IgD-negative memory B cell (primary cell): ENCODE results near the gene CTIF. TPM values are rescaled to one million over a fixed set of nuclear protein-coding genes. Genes with fewer than 3 reads are reported as not detected.
A peak's percentile ranks its signal among the peaks of the same experiment; 100 is the strongest.

Experiments
- H3K27ac Mint-ChIP-seq, 3 donors: one replicate each; pipeline ENCODE4 v1.8.0; 2020 to 2022; ENCODE audit warnings: mild to moderate bottlenecking in 3 of 3, mixed read lengths in 3 of 3, moderate library complexity in 1 of 3
- H3K27me3 Mint-ChIP-seq: one replicate; pipeline ENCODE4 v1.8.0; 2021; ENCODE audit warnings: mixed read lengths
- H3K36me3 Mint-ChIP-seq: one replicate; pipeline ENCODE4 v1.8.0; 2020; ENCODE audit warnings: mild to moderate bottlenecking, mixed read lengths
- H3K4me1 Mint-ChIP-seq, 3 donors: one replicate each; pipeline ENCODE4 v1.8.0; 2020 to 2022; ENCODE audit warnings: mixed read lengths in 3 of 3, mild to moderate bottlenecking in 1 of 3
- H3K4me3 Mint-ChIP-seq, 4 donors: one replicate each; pipeline ENCODE4 v1.8.0; 2020 to 2022; ENCODE audit warnings: mild to moderate bottlenecking in 4 of 4, mixed read lengths in 4 of 4, moderate library complexity in 3 of 4
- H3K9me3 Mint-ChIP-seq, 3 donors: one replicate each; pipeline ENCODE4 v1.8.0; 2020 to 2021; ENCODE audit warnings: mixed read lengths in 3 of 3, mild to moderate bottlenecking in 1 of 3
- polyA plus RNA-seq: library from polyadenylated mRNA; unstranded; fragments of 300-500 nt; fragmentation: Illumina TruSeq; gene quantifications from one replicate; pipeline ENCODE4 v1.2.3, GENCODE V29; 2021

CTIF gene
- polyA plus RNA-seq, 1 donor from 2014 or later: not detected

DNA sequence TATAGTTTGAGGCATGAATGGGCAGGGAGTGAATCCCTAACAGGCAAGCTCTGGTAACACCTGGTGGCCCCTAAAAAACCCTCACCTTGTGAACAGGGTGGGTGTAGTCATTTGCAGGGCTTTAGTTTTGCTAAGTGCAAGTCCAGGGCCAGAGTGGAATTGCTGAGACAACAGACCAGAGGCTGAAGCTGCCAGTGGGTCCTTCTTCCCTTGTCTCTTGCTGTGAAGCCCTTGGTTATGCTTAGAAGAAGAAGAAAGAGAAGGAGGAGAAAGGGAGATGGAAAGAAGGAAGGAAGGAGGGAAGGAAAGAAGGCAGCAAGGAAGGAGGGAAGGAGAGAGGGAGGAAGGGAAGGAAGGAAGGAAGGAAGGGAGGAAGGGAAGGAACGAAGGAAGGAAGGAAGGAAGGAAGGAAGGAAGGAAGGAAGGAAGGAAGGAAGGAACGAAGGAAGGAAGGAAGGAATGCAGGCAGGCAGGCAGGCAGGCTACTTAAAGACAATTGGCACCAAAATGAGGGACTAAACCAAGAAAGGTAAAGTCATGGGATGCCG lies 366.1 kb downstream of the CTIF start:
- peaks cover 5 to 7% (median 6%) of the 10 kb centered on the region in 3 donors for H3K9me3 Mint-ChIP-seq
- H3K27me3 Mint-ChIP-seq: peaks cover 5% of the 10 kb centered on the region
- H3K4me1 Mint-ChIP-seq: peaks cover 0 to 3% (median 0%) of the 10 kb centered on the region in 3 donors
- H3K27ac Mint-ChIP-seq: peak overlapping the region in 1 of 3 donors; percentile 24
- peak overlapping the region in 1 of 4 donors; percentile 39 for H3K4me3 Mint-ChIP-seq
- peaks cover 3% of the 10 kb centered on the region for H3K36me3 Mint-ChIP-seq

DNA sequence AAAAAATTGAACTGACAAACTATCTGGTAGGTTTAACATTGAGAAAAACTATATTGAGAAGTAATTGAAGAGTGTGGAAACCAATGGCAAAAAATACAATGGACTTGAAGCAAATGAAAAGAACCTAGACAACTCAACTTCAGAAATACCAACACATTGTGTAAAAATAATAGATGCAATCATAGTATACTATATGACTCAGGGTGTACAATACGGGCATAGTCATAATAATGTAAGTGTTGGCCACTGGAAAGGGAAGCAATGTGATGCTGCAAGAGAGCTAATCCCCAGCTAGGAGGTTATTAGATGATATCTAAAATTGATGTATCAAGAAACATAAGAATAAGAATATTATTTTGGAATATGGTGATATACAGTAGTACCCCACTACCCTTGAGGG lies 366.7 kb downstream of the CTIF start:
- H3K4me1 Mint-ChIP-seq: peaks cover 0 to 2% (median 0%) of the 10 kb centered on the region in 3 donors
- H3K4me3 Mint-ChIP-seq: no peak overlapping the region
- H3K36me3 Mint-ChIP-seq: peaks cover 3% of the 10 kb centered on the region
- peaks cover 5 to 7% (median 6%) of the 10 kb centered on the region in 3 donors for H3K9me3 Mint-ChIP-seq
- no peak overlapping the region for H3K27ac Mint-ChIP-seq
- peaks cover 5% of the 10 kb centered on the region for H3K27me3 Mint-ChIP-seq

DNA sequence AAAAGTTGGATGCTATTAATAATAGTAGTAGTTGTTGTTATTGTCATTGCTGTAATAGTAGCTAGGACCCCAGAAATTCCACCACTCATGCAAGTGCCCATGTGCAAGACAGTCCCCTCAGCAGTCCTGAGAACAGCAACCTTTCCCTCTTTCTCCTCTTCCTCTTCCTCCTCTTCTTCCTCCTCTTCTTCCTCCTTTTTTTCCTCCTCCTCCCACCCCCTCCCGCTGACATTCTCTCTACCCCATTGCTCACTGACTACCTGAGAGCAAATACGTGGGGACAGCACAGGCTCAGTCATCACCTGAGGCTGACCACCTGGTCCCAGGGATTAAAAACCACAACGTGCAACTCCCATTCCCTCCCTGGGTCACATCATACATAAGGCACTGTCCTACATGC lies 370.1 kb downstream of the CTIF start:
- peaks cover 5 to 7% (median 6%) of the 10 kb centered on the region in 3 donors for H3K9me3 Mint-ChIP-seq
- no peak overlapping the region for H3K4me3 Mint-ChIP-seq
- H3K4me1 Mint-ChIP-seq: peaks cover 0 to 4% (median 0%) of the 10 kb centered on the region in 3 donors
- peaks cover 3% of the 10 kb centered on the region for H3K36me3 Mint-ChIP-seq
- peaks cover 4% of the 10 kb centered on the region for H3K27me3 Mint-ChIP-seq
- no peak overlapping the region for H3K27ac Mint-ChIP-seq

DNA sequence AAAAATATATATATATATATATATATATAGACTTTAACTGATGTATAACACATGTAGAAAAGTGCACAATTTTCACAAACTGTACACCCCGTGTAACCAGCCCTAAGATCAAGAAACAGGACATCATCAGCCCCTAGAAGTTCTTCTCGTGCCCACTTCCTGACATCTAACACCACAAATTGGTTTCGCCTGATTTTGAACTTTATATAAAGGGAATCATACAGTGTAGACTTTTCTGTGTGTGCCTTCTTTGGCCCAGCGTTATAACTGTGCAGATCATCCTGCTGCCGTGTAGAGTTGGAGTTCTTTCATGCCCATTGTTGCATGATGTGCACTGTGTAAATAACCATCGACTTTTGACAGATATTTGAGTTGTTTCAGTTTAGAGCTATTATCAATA lies 370.9 kb downstream of the CTIF start:
- no peaks in the 10 kb centered on the region for H3K9me3 Mint-ChIP-seq
- no peaks in the 10 kb centered on the region for H3K27me3 Mint-ChIP-seq
- peaks cover 2% of the 10 kb centered on the region for H3K36me3 Mint-ChIP-seq
- no peak overlapping the region for H3K4me3 Mint-ChIP-seq
- H3K4me1 Mint-ChIP-seq: peaks cover 0 to 4% (median 0%) of the 10 kb centered on the region in 3 donors
- no peak overlapping the region for H3K27ac Mint-ChIP-seq

DNA sequence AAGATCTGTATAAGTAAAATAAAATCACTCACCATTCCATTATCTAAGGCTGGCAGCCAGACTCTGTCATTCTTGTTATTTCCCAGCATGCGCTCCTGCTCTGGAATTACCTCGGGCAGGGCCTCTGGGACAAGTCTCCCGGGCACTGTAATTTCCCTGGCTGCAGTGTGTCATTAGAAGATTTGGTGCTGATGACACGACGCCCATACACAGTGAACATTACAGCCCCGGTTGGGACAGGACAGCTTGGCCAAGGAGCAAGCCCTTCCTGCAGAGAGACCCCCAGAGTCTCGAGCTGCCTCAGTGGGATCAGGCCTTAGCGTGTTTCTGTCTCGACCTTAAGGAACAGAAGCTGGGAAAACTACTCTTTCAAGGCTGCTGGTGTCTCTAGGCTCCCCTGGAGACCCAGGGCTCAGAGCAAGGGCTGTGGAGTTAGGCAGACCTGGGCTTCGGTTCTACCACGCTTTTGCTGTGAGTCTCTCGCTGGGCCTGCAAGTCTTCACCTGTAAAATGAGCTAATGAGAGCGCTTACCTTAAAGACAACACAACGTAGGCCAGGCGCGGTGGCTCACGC lies 372.2 kb downstream of the CTIF start:
- peaks cover 2% of the 10 kb centered on the region for H3K36me3 Mint-ChIP-seq
- no peaks in the 10 kb centered on the region for H3K27me3 Mint-ChIP-seq
- peak overlapping the region in 1 of 3 donors; percentile 6 for H3K27ac Mint-ChIP-seq
- no peak overlapping the region for H3K4me3 Mint-ChIP-seq
- peaks cover 0 to 4% (median 0%) of the 10 kb centered on the region in 3 donors for H3K4me1 Mint-ChIP-seq
- no peaks in the 10 kb centered on the region for H3K9me3 Mint-ChIP-seq

Other genes starting within 250 kb of the CTIF start
- not detected for gene ZBTB7C, start 129.6 kb upstream of the CTIF start, polyA plus RNA-seq